Thymus (tissue), 11 donors: Measurements from ENCODE around the gene ELOVL3. TPM values are rescaled to one million over a fixed set of nuclear protein-coding genes. Genes with fewer than 3 reads are reported as not detected.
A peak's percentile ranks its signal among the peaks of the same experiment; 100 is the strongest.
"Not testable (repeated sequence)": the region's sequence is repeated elsewhere in the genome, so short reads cannot be mapped to it uniquely, and the experiment has no call there.

Source experiments
- DNase-seq, 9 donors: peaks; one replicate each; pipeline ENCODE4 v3.0.0-alpha.2; 2013; ENCODE audit warnings: low spot score in 9 of 9, low read depth in 6 of 9, missing footprints in 1 of 9
- H3K27ac ChIP-seq, 2 donors: one replicate each; pipeline ENCODE4 v1.5.1; 2013; ENCODE audit warnings: control low read depth in 1 of 2, low read depth in 1 of 2, low read length in 1 of 2, mild to moderate bottlenecking in 1 of 2, moderate library complexity in 1 of 2
- H3K27me3 ChIP-seq, 2 donors: one replicate each; pipeline ENCODE4 v1.5.1; 2013; ENCODE audit warnings: low read length in 1 of 2; ENCODE audit not compliant: control insufficient read depth in 2 of 2, insufficient read depth in 1 of 2
- H3K36me3 ChIP-seq, 2 donors: one replicate each; pipeline ENCODE4 v1.5.1; 2013; ENCODE audit warnings: low read length in 1 of 2, mild to moderate bottlenecking in 1 of 2, moderate library complexity in 1 of 2; ENCODE audit not compliant: control insufficient read depth in 2 of 2, insufficient read depth in 2 of 2
- H3K4me1 ChIP-seq, 2 donors: one replicate each; pipeline ENCODE4 v1.5.1; 2013; ENCODE audit warnings: low read length in 2 of 2; ENCODE audit not compliant: control insufficient read depth in 2 of 2, insufficient read depth in 2 of 2
- H3K4me3 ChIP-seq, 2 donors: one replicate each; pipeline ENCODE4 v1.5.1; 2013; ENCODE audit warnings: low read length in 2 of 2, control low read depth in 1 of 2, mild to moderate bottlenecking in 1 of 2
- H3K9me3 ChIP-seq, 2 donors: one replicate each; pipeline ENCODE4 v1.5.1; 2013; ENCODE audit warnings: low read length in 1 of 2, mild to moderate bottlenecking in 1 of 2; ENCODE audit not compliant: control insufficient read depth in 2 of 2, insufficient read depth in 1 of 2
- WGBS: extraction: QIAGEN DNeasy Blood & Tissue Kit; methylation state at CpG from one replicate; pipeline ENCODE4 v1.1.7; 2013; 5-methylcytosine and 5-hydroxymethylcytosine counted together
- polyA plus RNA-seq: library from polyadenylated mRNA; stranded (reverse); fragments of 200-250 nt; gene quantifications from one replicate; pipeline ENCODE4 v1.2.3, GENCODE V29; 2013
- total RNA-seq: library from RNA; stranded (reverse); fragments of 120-200 nt; gene quantifications from one replicate; pipeline ENCODE4 v1.2.4, GENCODE V29; 2013
- donor health status: healthy.

The ELOVL3 gene
- total and polyA plus RNA-seq, 2 donors = 0.19 to 0.48 TPM

DNA sequence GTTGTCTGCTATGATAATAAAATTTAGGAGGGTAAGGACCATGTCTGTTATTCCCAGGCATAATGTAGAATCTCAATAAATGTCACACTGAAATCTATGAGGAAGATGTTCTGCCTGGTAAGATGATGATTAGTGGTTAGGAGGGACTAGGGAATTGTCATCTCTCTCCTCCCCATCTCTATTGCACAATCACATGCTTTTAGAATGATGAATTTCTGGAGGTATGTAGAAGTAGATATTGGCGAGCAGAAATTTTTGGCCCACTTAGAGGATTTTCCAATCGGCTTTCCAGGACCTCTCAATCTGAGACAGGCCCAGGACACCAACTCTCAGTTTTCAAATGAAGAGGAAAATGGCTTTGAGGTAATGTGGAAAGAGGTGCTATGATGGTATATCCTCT, 17.2 kb downstream of the ELOVL3 start:
- Histone ChIP-seq H3K27ac (no peak overlapping the region), H3K4me3 (no peak overlapping the region), H3K9me3 (peaks cover 5 to 12% of the 10 kb centered on the region in 2 donors), H3K36me3 (peaks cover 0 to 5% of the 10 kb centered on the region in 2 donors), H3K27me3 (peaks cover 34 to 48% of the 10 kb centered on the region in 2 donors), H3K4me1 (peaks cover 15 to 38% of the 10 kb centered on the region in 2 donors)
- no peak for DNase-seq
- 95% methylated on average over 2 of the region's 2 CpGs for WGBS

DNA sequence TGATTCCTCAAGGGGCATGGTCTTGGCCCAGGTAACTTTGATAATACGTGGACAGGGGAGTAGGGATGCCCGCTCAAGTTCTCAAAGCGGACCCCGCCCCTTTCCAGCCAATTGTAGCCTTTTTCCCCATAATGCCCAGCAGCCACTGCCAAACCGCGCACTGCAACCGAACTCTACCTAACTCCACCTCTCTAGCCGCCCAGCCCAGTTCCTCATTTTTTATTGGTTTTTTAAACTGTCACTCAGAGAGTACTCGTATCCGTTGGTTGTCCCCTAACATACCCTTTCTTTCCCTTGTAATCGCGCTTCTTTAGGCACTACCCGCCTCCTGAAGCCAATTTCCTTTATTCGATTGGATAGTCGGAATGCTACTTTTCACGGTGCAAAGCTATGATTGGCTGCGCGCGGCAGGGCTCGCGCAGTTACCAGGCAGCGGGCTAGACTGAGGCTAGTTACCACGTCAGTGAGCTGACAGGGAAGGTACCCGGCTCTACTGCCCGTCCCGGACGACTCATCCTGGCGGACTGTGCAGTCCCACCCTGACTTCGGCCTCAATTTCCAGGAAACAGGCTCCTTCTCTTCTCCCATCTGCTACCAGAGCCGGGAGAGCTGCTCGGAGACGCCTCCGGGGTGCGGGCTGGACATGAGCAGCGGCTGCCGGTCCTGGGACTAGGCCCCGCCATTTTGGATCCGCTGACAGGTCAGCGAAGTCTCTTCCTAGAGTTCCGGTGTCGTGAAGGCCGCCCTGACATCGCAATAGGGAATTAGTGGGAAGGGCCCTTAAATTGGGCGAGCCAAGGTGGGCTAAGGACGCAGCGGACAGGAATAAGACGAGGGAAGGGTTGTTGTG, 19.2 kb downstream of the ELOVL3 start, which contains the start of gene GBF1:
Gene GBF1, plus strand, starts transcription at position 451 of the 850 bp plus-strand sequence. CDS start 13,407 bp downstream, outside the sequence.
- Histone ChIP-seq H3K36me3 (peaks cover 0 to 13% of the 10 kb centered on the region in 2 donors), H3K27ac (peak within 1 kb of the TSS; percentile 85 to 86), H3K9me3 (peaks cover 5 to 12% of the 10 kb centered on the region in 2 donors), H3K4me3 (peak within 1 kb of the TSS; percentile 84 to 85), H3K27me3 (peaks cover 21 to 28% of the 10 kb centered on the region in 2 donors), H3K4me1 (peaks cover 19 to 38% of the 10 kb centered on the region in 2 donors)
- DNase-seq = peak; percentile 94 to 100 (median 97)
- WGBS = under 1% methylated on average over 47 of the region's 47 CpGs

DNA sequence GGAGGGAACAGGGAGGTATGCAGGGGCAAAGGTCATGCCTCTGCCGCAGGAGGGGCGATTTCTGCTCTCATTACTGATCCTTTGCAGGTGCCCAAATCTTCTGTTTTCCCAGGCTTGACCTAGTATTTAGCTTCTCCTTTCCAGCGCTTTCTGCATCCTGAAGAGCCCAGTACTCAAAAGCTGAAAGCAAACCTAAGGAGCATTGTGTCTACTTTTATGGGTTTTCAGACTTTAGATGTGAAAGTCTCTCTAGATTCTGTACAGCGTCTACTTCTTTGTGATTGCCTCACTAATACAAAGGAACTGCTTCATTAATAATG, 19.8 kb downstream of the ELOVL3 start:
- Histone ChIP-seq H3K4me3 (peak overlapping the region; percentile 84 to 85), H3K36me3 (peaks cover 0 to 15% of the 10 kb centered on the region in 2 donors), H3K27me3 (peaks cover 16 to 22% of the 10 kb centered on the region in 2 donors), H3K27ac (peak overlapping the region; percentile 85 to 86), H3K4me1 (peaks cover 19 to 35% of the 10 kb centered on the region in 2 donors), H3K9me3 (peaks cover 5 to 6% of the 10 kb centered on the region in 2 donors)
- WGBS = 1% methylated on average over 4 of the region's 4 CpGs
- no peak for DNase-seq

DNA sequence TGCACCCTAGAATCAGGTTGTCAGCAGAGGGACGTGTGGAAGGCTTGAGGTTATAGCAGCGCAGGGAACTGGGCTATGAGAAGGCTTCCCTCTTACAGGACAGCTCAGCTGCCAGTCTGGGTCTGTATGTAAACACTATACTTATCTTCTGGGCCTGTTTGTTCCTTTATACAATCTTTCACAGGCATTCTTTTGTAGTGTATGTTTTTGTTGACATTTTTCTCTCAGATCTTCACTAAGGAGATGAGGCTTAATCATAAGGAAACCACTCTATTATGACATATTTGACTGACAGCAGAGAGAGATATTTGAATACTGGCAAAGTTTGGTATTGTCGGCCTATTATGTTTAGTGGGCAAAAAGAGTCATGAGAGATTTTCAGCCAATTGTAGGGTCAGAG, 20.2 kb downstream of the ELOVL3 start:
- peaks cover 0 to 15% of the 10 kb centered on the region in 2 donors for H3K36me3 ChIP-seq
- H3K4me1 ChIP-seq = peaks cover 19 to 32% of the 10 kb centered on the region in 2 donors
- peaks cover 12 to 19% of the 10 kb centered on the region in 2 donors for H3K27me3 ChIP-seq
- H3K9me3 ChIP-seq = peaks cover 4 to 5% of the 10 kb centered on the region in 2 donors
- WGBS = 65% methylated on average over 3 of the region's 3 CpGs
- no peak for DNase-seq
- no peak overlapping the region for H3K27ac ChIP-seq
- H3K4me3 ChIP-seq = peak overlapping the region; percentile 84 to 85

DNA sequence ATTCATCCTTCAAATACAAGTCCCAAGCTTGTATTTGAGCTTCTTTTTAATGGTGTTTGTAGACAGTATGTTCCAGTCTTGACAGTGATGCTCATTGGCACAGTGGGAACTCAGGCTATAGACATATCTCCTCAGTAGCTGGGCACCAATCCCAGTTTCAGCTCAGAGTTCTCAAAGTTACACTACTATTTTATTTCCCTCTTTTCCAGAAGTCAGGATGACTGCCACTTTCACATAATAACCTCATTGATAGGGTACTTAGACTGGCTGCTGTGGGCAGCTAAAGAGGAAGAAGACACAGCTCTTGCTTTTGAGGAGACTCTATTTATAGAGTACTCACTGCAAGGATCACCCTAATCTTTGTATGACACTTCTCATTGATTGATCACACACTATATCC, 21.6 kb downstream of the ELOVL3 start:
- H3K9me3 ChIP-seq = no peaks in the 10 kb centered on the region
- DNase-seq = no peak
- H3K4me3 ChIP-seq = no peak overlapping the region
- H3K4me1 ChIP-seq = peaks cover 19 to 21% of the 10 kb centered on the region in 2 donors
- H3K27me3 ChIP-seq = peaks cover 0 to 4% of the 10 kb centered on the region in 2 donors
- H3K27ac ChIP-seq = no peak overlapping the region
- H3K36me3 ChIP-seq = peaks cover 0 to 19% of the 10 kb centered on the region in 2 donors

DNA sequence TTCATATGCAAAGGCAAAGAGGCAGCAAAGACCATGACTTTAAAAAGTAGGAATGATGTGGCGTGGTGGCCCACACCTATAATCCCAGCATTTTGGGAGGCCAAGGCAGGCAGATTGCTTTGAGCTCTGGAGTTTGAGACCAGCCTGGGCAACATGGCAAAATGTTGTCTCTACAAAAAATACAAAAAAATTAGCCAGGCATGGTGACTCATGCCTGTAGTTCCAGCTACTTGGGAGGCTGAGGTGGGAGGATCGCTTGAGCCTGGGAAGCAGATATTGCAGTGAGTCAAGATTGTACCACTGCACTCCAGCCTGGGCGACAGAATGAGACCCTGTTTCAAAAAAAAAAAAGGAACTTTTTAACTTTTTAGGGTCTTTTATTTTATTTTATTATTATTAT, 26.4 kb downstream of the ELOVL3 start:
- H3K4me1 ChIP-seq, H3K4me3 ChIP-seq, H3K27me3 ChIP-seq, H3K9me3 ChIP-seq, H3K27ac ChIP-seq, DNase-seq: not testable (repeated sequence)
- peaks cover 4 to 26% of the 10 kb centered on the region in 2 donors for H3K36me3 ChIP-seq
- 97% methylated on average over 3 of the region's 3 CpGs for WGBS

DNA sequence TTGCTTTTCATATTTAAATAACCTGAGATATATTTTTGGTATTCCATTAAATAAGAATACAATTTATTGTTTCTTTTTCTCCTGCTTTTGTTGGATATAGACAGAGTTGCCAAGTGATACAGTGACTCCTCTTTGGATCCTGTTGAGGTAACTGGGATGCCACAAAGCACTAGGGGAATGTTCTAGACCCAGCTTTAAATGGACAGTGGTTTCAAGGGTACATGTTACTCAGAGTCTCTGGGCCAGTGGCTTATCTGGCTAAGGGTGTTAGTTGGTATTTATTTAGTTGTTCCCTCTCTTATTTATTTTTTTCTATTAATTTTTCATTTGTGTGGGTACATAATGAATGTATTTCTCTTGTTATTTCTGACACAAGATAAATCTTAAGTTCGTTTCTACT, 28.3 kb downstream of the ELOVL3 start:
- Histone ChIP-seq H3K36me3 (peaks cover 4 to 18% of the 10 kb centered on the region in 2 donors), H3K9me3 (no peaks in the 10 kb centered on the region), H3K27ac (no peak overlapping the region), H3K4me1 (no peaks in the 10 kb centered on the region), H3K27me3 (no peaks in the 10 kb centered on the region), H3K4me3 (no peak overlapping the region)
- DNase-seq = no peak
- 92% methylated on average over 1 of the region's 1 CpG for WGBS

DNA sequence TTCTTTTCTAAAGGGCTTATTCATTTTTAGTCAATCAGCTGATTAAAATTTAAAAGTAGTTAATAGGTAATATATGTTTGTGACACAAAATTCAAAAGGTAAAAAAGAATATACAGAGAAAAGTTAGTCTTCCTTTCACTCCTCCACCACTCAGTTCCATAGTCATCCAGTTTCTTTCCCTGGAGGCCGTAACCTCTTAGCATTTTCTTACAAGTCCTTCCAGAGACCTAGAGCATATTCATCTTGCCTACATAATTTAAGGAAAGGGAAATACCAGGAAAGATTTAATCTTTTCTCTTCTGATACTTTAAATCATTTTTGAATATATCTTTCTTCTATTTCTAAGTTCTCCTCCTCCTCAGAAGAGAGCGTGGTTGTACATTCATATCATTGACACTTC, 29.3 kb downstream of the ELOVL3 start:
- WGBS = 100% methylated on average over 2 of the region's 2 CpGs
- no peaks in the 10 kb centered on the region for H3K9me3 ChIP-seq
- DNase-seq = no peak
- no peak overlapping the region for H3K27ac ChIP-seq
- H3K36me3 ChIP-seq = peaks cover 5 to 18% of the 10 kb centered on the region in 2 donors
- H3K4me1 ChIP-seq = no peaks in the 10 kb centered on the region
- no peak overlapping the region for H3K4me3 ChIP-seq
- no peaks in the 10 kb centered on the region for H3K27me3 ChIP-seq

DNA sequence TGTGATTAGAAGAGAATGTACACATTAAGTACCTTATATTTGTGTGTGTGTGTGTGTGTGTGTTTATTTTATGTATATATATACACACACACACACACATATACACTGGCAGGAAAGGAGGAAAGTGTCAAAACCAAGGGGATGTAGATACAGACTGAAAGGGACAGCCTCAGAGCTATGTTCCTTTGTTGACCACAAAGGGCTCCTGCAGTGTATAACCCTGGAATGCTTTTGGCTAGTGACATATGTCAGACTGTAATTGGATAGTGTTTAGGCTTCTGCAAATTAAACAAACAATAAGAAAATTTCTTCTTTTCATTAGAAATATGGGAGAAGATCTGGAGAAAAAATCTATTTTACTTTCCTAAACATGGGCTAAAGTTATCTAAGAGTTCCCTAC, 35.1 kb downstream of the ELOVL3 start:
- Histone ChIP-seq H3K27me3 (no peaks in the 10 kb centered on the region), H3K36me3 (peaks cover 26 to 40% of the 10 kb centered on the region in 2 donors), H3K27ac (no peak overlapping the region), H3K4me3 (no peak overlapping the region), H3K9me3 (no peaks in the 10 kb centered on the region), H3K4me1 (no peaks in the 10 kb centered on the region)
- no peak for DNase-seq
